ENCODE measurements around the gene LIM2. TPM values are rescaled to one million over a fixed set of nuclear protein-coding genes. Genes with fewer than 3 reads are reported as not detected.

LIM2 gene
- total RNA-seq, 1 experiment from 2014 or later, result not detected

- no peak for TF ChIP-seq CTCF (IDR thresholded peaks at IDR 0.05; ENCODE audit: unreplicated experiment)
- Mint-ChIP-seq H3K36me3 (ENCODE audit: insufficient read depth, unreplicated experiment) (peaks cover 61% of the 10 kb centered on the region), H3K27ac (ENCODE audit: unreplicated experiment) (peak overlapping the region; percentile 93), H3K27me3 (ENCODE audit: unreplicated experiment) (peaks cover 20% of the 10 kb centered on the region), H3K4me1 (ENCODE audit: low read depth, unreplicated experiment) (peaks cover 25% of the 10 kb centered on the region), H3K9me3 (ENCODE audit: low read depth, unreplicated experiment) (no peaks in the 10 kb centered on the region), H3K4me3 (ENCODE audit: low read depth, unreplicated experiment) (peak overlapping the region; percentile 80)
- no TSS peak for BruUV-seq (replicated peaks)
- intact Hi-C loops (cut with micrococcal nuclease; ENCODE audit: unreplicated experiment), result loop anchor here (2.0 kb wide), 1 partner anchor 28 kb away; no protein-coding TSS in a partner anchor
- CTCF ChIA-PET, result interaction anchor here (1.0 to 1.7 kb wide), 4 partner anchors 7 to 322 kb away, joined by 3 to 17 read pairs (median 4); partner anchors contain the start of gene LIM2
- DNase-seq, result peak; percentile 99
Observed at GRCh38 chr19:51366389-51367254, 21.2 kb downstream of the LIM2 start.

GRCh38 chr19:51365965-51366388 lies 21.8 kb downstream of the LIM2 start, which contains the start of gene ETFB:
ETFB (minus strand) TSS chr19:51366388; CDS start chr19:51366326, 62 bp downstream.
- Mint-ChIP-seq H3K4me3 (ENCODE audit: low read depth, unreplicated experiment) (peak within 1 kb of the TSS; percentile 80), H3K36me3 (ENCODE audit: insufficient read depth, unreplicated experiment) (peaks cover 61% of the 10 kb centered on the region), H3K27me3 (ENCODE audit: unreplicated experiment) (peaks cover 14% of the 10 kb centered on the region), H3K4me1 (ENCODE audit: low read depth, unreplicated experiment) (peaks cover 25% of the 10 kb centered on the region), H3K9me3 (ENCODE audit: low read depth, unreplicated experiment) (no peaks in the 10 kb centered on the region), H3K27ac (ENCODE audit: unreplicated experiment) (peak within 1 kb of the TSS; percentile 93)
- CTCF ChIA-PET, result interaction anchor here (1.1 kb wide), 1 partner anchor 26 kb away, joined by 4 read pairs; no protein-coding TSS in a partner anchor
- no peak for TF ChIP-seq CTCF (IDR thresholded peaks at IDR 0.05; ENCODE audit: unreplicated experiment)
- DNase-seq, result no peak
- TSS peak; percentile 78 for BruUV-seq (replicated peaks)
- intact Hi-C loops (cut with micrococcal nuclease; ENCODE audit: unreplicated experiment), result loop anchor here (2.0 kb wide), 1 partner anchor 27 kb away; no protein-coding TSS in a partner anchor

GRCh38 chr19:51365211-51365964 lies 22.4 kb downstream of the LIM2 start:
- Mint-ChIP-seq H3K4me3 (ENCODE audit: low read depth, unreplicated experiment) (peak overlapping the region; percentile 80), H3K36me3 (ENCODE audit: insufficient read depth, unreplicated experiment) (peaks cover 58% of the 10 kb centered on the region), H3K4me1 (ENCODE audit: low read depth, unreplicated experiment) (peaks cover 25% of the 10 kb centered on the region), H3K9me3 (ENCODE audit: low read depth, unreplicated experiment) (no peaks in the 10 kb centered on the region), H3K27me3 (ENCODE audit: unreplicated experiment) (peaks cover 8% of the 10 kb centered on the region), H3K27ac (ENCODE audit: unreplicated experiment) (peak overlapping the region; percentile 93)
- intact Hi-C loops (cut with micrococcal nuclease; ENCODE audit: unreplicated experiment), result no loop called here
- DNase-seq, result peak; percentile 36
- TF ChIP-seq CTCF (IDR thresholded peaks at IDR 0.05; ENCODE audit: unreplicated experiment), result no peak
- CTCF ChIA-PET, result interaction anchor here (1.1 kb wide), 1 partner anchor 26 kb away, joined by 4 read pairs; no protein-coding TSS in a partner anchor
- no TSS peak for BruUV-seq (replicated peaks)

All from Calu3 (cell line).